ENCODE measurements around the gene ATG4B.

DNA sequence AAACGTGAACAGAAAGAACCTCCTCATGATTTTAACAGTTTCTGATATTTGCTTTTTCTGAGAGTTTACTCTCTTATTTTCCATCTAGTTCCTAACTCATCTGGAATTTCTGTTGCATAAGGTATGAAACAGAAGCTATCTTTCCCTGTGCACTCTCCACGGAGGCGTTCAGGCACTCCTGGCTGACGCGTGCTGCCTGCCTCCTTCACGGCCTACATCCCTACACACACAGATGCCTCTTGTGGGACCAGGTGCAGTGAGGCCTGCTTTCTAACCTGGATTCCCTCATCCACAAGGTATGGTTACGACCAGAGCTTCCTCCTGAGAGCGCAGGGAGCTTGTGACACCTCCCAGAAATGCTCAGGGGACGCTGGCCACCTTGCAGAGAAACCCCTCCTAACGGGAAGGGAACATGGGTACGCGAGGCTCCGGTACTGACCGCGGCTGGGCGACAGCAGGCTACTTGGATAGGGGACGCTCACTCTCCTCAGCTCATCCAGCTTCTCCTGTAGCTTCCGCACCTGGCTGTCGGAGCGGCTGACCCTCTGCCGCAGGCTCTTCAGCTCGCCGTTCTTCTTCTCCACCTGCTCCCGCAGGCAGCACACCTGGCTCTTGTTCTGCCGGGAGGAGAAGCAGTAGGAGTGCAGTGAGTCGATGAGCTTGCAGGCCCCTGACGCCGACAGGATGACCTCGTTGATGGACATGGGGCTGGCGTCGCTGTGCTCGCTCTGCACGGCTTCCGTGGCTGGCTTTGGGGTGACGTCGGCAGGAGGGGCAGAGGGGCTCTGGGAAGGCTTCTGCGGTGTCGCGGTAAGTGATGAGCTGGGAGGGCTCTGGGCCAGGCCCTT, 4.8 kb upstream of the ATG4B start:
- TF ChIP-seq YY1 (IDR thresholded peaks at IDR 0.05; ENCODE audit: insufficient read depth, insufficient read length), result no peak
- no peak for TF ChIP-seq SUZ12 (IDR thresholded peaks at IDR 0.05; ENCODE audit: extremely low read depth, insufficient read depth, insufficient read length)
- no peak for TF ChIP-seq ZNF274 (IDR thresholded peaks at IDR 0.05; ENCODE audit: low read depth, low read length)
